LHCN-M2 (cell line): Measurements from ENCODE around the gene ZNF627. TPM values are rescaled to one million over a fixed set of nuclear protein-coding genes. Genes with fewer than 3 reads are reported as not detected.
"Not testable (repeated sequence)": the region's sequence is repeated elsewhere in the genome, so short reads cannot be mapped to it uniquely, and the experiment has no call there.

Experiments used
- DNase-seq: peaks from one replicate; pipeline ENCODE4 v3.0.0-alpha.2; 2012; ENCODE audit warnings: low read depth
- polyA plus RNA-seq: library from polyadenylated mRNA; unstranded; fragments of >200 nt; gene quantifications from one replicate; pipeline ENCODE4 v1.2.1, GENCODE V29; 2012; ENCODE audit warnings: missing spikeins
- total RNA-seq: library from RNA; depleted of rRNA; stranded (reverse); fragments of >200 nt; gene quantifications from 2 replicates; pipeline ENCODE4 v1.2.3, GENCODE V29; 2014; rRNA removed

ZNF627 gene
- total RNA-seq = 18.8 and 19.2 TPM in 2 replicates
- 5.8 TPM for polyA plus RNA-seq

DNA sequence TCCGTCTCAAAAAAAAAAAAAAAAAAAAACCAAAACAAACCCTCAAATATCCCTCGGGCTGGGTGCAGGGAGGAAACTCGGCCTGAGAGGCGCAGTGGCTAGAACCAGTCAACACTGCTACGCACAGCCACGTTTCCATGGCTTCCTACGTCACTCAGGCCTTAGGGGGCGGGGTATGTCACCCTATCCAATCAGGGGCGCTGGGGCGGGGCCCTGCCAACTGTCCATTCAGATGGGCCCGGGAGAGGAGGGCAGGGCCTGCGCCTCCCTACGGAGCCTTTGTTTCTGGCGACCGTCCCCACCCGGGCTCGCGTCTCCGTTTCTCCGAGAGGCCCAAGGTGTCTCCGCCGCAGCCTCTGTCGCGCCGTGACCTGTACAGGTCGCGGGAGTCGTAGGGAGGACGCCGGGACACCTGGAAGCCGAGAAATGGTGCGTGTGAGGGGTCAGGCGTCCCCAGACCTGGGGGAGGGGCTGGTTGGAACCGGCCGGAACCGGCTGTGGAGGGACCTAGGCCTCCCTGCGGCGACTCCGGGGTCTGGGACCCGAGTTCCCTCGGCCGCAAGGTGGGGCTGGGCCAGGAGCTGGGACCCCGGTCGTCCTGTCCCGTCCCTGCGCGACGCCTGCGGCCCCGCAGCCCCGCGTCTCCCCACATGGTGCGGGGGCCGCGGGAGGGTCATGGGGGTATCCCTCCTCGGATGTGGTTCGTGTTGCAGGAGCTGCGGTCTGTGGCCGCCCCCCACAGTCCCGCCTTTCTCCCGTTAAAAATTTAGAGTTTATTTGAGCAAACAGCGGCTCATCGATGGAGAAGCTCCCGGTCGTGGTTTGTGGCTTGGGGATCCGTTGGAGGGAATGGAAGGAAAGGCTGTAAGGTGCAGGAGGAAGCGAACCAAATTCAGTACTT is at the start of gene ZNF627:
TSS of gene ZNF627 (plus strand) at position 282 of the 901 bp plus-strand sequence. CDS start at position 427, 145 bp downstream.
- DNase-seq = peak; percentile 98

GRCh38 chr19:11547929-11548700 is 49.2 kb upstream of the ZNF627 start:
- no peak for DNase-seq

DNA sequence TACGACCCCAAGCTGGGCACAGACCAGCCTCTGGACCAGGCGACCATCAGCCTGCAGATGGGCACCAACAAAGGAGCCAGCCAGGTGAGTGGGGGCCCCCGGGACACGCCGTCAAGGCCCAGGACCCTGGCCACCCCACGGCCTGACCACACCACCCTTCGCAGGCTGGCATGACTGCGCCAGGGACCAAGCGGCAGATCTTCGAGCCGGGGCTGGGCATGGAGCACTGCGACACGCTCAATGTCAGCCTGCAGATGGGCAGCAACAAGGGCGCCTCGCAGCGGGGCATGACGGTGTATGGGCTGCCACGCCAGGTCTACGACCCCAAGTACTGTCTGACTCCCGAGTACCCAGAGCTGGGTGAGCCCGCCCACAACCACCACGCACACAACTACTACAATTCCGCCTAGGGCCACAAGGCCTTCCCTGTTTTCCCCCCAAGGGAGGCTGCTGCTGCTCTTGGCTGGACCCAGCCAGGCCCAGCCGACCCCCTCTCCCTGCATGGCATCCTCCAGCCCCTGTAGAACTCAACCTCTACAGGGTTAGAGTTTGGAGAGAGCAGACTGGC is 47.8 kb upstream of the ZNF627 start:
- no peak for DNase-seq

- DNase-seq = no peak
These were observed 47.0 kb upstream of the ZNF627 start for GRCh38 chr19:11550265-11550664.

DNA sequence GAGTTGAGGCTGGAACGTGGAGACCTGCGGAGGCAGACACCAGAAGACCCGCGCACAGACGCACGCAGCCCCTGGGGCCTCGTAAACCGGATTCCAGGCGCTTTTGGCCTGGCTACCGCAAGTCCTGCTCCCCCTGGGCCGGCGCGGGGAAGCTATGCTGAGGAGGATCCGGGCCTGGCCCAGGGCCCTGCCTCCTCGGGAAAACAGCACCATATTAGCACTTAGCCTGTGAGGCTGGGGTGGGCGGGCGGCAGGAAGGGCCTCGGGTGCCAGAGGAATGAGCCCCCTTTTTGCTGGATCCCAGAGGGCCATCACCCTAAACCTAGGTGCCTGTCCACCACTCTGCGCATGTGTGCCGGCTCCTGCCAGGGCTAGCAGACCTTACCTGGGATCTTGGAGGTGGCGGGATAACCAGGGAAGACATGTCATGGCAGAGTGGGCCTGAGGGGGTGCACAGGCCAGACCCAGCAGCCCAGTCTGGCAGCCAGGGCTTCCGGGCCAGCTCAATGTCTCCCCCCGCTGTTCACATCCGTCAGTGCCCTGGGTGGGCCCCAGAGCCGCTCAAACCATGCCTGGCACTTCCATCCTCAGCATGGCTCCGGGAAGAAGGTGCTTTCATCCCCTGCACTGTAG is 45.6 kb upstream of the ZNF627 start:
- no peak for DNase-seq

DNA sequence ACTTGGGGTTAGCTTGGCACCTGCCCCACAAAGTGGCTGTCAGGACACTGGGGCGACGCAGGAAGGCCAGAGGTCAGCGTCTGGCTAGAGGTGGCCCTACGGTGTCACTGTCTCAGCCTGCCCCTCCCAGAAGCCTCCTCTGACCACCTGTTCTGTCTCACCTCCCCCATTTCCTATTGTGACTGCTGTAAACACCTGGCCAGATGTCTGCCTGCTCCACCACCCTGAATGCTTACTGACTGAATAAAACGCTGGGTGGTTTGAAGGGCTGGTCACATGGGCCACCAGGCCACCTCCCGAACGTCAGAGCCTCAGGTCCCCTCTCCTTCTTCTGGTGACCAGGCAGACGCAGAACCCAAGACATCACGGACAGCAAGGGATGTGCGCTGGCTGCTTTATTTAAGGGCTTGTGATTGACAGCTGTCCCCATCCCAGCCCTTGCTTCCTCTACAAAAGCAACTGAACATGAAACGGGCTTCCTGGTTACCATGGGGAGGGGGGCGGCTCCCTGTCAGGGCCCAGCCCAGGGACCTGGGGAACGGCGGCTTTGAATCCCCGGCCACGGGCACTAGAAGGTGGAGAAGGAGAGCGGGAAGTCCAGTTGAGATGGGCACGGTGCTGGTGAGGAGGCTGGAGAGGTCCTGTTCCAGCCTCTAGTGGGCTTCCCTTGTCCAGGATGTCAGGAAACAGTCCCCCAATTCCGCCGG is 44.5 kb upstream of the ZNF627 start:
- DNase-seq = no peak

DNA sequence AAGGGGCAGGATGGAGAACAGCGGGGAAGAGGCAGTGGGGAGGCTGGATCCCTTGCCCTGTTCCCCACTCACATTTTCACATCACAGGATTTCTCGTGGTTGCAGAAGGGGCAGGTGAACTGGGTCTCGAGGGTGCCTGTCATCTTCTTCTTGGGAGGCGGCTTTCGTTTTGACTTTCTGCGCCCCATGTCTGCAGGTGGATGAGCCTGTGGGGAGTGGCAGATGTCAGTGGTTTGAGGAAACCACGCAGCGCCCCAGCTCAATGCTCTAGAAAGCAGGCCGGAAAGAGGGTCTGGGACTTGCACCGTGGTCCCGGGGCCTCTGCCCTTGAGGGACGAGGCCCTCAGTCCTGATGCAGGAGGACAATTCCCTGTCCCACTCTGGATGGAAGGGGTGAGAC is 43.1 kb upstream of the ZNF627 start:
- no peak for DNase-seq

DNA sequence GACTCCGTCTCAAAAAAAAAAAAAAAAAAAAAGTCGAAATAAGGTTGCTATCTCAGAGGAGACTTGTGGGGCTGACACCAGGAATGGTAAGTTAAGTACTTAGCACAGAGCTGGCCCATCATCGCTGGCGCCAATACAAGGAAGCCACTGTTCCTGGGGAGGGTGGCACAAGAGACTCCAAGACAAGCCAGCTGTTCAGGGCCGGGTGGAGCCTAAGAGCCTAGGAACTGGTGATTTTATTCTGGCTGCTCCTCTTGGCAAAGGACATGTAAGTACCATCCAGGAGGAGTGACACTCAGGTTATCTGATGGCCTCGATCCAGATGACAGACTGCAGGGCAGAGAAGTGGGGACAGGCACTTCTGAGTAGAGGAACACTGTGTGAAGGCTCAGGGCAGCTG is 42.0 kb upstream of the ZNF627 start:
- DNase-seq = no peak

GRCh38 chr19:11556634-11557420 is 40.5 kb upstream of the ZNF627 start:
- DNase-seq = no peak

DNA sequence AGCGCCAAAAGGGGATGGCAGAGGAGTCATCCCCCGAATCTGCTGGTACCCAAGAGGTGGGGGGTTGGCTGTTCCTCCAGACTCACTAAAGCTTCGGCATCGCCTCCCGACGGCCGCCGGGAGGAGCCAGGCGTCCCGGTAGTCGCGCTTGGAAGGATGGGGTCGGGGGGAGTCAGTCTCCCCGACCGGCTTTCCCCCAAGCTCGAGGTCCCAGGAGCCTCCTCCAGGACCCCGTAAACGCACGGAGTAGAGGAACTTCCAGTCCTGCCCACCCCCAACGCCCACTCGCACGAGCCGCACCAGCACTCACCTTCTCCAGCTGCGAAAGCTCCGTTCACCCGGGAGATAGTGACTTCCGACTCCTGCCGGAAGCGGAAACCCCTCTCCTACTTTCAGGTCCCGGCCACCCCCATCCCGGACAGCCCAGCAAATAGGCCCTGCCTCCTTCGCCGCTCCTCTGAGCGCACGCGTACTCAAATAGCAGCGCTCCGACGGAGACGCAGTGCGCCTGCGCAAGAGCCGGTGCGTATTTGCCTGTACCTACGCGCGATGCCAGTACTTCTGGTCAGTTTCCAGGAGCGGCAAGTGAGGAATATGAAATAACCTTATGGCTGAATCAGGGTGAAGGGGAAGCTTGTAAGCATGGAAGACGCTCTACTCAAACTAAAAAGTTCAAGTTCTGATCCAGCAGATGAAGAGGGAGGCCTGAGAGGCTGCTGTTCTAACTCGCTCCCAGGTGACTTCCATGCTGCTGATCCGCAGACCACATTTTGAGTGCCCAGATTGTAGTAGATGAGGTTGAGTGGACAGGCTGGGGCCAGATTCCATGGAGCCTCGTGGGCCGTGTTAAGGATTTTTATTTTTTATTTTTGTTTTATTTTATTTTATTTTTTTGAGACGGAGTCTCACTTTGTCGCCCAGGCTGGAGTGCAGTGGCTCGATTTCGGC is 38.1 kb upstream of the ZNF627 start, which contains the start of gene ELOF1:
TSS of gene ELOF1 (minus strand) at position 350 of the 948 bp plus-strand sequence. CDS start 4,883 bp downstream, outside the sequence.
- DNase-seq = peak; percentile 95

- DNase-seq = peak; percentile 74
These were observed 36.8 kb upstream of the ZNF627 start for GRCh38 chr19:11560404-11561051.

GRCh38 chr19:11563532-11563931 is 33.8 kb upstream of the ZNF627 start:
- DNase-seq = no peak

DNA sequence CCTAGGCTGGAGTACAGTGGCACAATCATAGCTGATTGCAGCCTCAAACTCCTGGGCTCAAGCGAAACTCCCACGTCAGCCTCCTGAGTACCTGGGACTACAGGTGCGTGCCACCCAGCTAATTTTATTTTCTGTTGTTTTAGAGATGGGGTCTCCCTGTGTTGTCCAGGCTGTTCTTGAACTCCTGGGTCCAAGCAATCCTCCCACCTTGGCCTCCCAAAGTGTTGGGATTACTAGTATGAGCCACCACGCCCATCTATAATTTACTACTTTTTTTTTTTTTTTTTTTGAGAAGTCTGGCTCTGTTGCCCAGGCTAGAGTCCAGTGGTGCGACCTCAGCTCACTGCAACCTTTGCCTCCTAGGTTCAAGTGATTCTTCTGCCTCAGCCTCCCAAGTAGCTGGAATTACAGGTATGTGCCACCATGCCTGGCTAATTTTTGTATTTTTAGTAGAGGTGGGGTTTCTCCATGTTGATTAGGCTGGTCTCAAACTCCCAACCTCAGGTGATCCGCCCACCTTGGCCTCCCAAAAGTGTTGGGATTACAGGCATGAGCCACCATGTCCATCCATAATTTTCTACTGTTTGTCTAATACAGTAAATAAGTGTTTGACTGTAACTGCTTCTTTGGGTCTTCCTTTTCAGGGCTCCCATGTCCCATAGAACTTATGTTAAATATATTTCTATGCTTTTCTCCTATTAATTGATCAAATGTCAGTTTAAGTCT is 33.0 kb upstream of the ZNF627 start:
- DNase-seq = not testable (repeated sequence)

- DNase-seq = not testable (repeated sequence)
These were observed 31.7 kb upstream of the ZNF627 start for GRCh38 chr19:11565649-11565980.

DNA sequence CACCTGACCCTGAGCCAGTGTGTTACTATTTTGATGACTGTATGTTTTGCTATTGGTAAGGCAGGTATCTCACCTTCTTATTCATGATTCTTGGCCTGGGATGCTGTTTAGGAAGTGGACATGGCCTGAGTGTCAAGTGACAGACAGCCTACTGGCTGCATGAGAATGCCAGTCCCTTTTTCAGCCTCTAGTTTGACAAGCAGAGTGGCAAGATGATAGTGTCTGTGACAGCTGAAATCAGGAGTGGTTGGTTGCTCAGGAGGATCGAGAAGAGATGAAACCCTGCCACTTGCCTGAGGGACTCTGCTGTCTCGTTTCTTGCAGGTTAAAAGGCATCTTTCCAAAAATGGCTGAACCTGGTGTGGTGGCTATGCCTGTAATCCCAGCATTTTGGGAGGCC is 31.1 kb upstream of the ZNF627 start:
- no peak for DNase-seq

DNA sequence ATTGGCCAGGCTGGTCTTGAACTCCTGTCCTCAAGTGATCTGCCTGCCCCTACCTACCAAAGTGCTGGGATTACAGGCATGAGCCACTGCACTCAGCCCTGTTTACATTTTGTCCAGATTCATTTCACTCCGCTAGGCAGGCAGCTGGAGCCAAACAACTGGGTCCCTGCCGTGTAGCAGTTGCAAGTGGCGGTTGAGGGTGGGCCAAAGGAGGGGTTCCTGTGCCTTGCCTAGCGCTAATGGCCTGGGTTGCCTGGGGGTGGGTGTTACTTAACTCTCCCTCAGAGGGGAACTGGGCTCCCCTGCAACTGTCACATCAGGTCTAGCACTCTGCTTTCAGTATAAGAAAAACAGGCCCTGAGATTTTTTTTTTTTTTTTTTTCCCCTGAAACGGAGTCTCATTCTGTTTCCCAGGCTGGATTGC is 27.2 kb upstream of the ZNF627 start:
- DNase-seq = no peak

GRCh38 chr19:11573354-11573753 is 23.9 kb upstream of the ZNF627 start:
- DNase-seq = not testable (repeated sequence)

GRCh38 chr19:11573763-11574162 is 23.5 kb upstream of the ZNF627 start:
- not testable (repeated sequence) for DNase-seq
